Germinal center (tissue), 1 donor: ENCODE results near the gene RAD51B.
"Not testable (repeated sequence)": the region's sequence is repeated elsewhere in the genome, so short reads cannot be mapped to it uniquely, and the experiment has no call there.

Source experiments
- DNase-seq: peaks from one replicate; pipeline ENCODE4 v3.0.0; 2012; ENCODE audit warnings: mixed read lengths, low spot score

The RAD51B gene

DNA sequence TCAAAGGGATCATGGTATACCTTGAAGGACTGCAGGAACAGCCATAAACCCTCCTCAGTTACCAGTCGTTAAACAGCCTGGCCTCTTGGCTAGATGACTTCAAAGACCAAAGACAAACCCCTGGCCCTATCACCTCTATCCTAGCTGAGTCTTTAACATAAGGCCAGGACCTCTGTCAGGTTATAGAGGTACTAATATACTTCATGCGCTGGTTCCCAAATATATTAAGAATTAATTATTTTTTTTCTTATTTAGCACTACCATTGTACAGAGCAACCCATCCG lies 459.8 kb downstream of the RAD51B start:
- DNase-seq, result no peak

DNA sequence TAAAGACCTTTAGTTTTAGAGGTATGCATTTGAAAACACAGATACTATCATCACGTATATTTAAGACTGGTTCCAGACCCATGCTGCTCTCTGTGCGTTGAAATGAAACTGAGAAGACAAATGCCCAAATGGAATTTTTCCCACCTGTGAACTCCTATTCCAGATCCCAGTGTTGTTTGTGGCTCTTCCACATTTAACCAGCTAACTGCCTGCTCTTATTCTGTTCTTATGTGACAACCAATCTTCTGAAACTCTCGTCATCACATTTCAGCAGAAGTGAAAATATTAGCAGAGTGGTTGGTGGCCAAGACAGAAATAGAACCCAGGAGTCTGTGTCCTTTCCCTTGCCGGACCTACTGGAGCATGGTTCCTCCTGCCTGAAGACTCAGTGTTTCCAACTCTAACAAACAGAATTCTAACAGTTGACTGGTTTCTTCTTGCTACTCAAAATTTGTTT lies 460.2 kb downstream of the RAD51B start:
- peak; percentile 48 for DNase-seq

DNA sequence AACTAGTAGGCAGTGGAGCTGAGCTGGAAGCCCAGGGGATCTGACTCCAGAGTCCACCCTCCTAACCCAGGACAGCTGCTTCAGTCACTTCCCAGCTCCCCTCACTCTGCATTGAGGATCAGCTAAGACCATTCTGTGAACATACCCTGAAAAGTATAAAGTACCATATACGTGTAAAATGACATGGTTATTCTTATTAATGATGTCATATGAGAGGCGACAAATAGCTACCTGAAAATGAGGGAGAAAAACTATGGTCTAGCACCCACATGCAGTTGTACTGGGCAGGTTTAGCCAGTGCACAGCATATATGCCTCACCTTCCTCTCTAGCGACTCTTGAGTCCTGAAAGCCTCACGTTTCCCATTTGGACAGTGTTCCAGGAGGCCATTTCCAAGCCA lies 461.9 kb downstream of the RAD51B start:
- no peak for DNase-seq

DNA sequence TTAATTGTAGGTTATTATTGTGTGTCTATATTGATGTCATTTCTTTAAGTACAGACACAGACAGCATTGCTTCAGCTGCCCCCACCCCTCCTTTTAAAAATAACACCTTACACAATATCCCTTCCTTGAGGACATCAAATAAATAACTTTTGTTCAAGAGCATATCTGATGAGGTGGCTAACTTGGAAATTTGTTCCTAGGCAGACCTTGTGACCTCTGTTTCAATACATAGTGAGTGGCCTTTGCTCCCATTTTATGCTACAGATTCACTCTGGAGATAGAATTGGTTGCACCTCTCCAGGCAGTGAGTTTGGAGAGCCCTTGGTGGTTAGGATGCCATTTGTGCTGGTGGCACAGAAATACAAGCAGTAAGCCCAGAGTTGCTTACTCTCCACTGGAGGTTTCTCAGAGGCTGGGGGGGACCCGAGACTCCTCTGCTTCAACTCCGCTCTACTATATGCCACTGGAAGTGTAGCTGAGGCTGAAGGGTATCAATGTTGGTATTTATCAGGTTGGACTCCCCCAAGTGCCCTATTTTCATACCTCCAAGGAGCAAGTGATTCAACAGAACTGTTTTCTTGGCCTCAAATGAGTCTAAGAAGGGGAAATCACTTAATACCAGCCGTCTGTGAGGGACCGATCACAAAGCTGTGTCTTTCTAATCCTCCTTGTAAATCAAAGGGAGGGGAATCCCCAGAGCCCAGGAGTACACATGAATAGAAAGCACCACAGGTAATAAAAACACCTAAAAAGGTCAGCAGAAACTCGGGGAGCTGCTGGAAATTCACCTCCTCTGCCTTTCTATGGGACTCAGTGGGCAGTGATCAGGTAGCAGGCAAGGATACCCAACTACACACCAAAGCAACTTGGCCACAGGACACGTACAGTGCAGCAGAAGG lies 463.1 kb downstream of the RAD51B start:
- DNase-seq, result no peak

DNA sequence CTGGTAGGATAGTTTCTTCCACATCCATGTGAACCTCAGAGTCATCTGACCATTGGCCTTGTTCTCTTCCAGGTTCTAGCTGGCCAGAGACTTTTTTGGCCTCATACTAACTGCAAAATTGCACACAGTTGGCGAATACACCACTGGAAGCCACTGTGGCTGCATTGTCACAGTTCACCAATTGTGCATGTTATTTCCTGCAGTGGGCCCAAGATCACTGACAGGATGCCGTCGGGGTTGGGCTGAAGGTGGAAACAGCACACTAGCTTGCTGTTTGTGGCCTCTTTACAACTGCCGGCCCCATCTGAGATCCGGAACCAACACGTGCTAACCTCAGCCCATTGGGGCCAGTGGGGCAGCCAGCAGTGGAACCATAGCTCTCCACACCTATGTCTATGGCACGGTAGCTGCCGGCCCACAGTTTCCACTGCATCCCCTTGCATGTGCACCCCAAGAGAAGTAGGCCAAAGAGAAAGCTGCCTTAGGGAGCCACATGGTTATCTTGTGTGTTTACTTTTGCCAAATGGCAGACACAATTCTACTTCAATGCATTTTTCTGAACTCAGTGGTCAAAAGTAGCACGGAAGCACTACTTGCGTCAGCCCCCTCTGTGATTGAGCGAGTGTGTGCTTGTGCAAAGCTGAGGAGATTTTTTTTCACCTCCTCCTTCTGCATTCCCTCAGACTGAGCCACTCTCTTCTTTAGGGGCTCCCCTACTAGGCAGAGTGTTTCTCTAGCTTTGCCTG lies 464.0 kb downstream of the RAD51B start:
- DNase-seq, result peak; percentile 62

DNA sequence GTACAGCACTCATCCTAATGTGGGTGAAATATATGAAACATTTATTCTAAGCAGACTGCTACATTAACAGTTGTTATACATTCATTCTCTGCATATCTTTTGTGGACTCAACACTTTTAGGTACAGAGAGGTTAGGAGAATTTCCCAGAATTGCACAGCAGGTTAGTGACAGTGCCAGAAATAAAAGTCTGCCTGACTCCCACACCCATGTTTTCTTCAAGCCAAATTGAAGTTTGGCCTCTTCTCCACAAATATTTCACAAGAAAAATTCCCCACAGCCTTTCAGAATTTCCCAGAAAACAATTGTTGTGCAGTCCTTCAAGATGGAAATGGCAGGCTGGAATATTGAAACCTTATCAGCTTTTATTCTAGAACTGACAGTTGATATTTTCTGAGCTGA lies 464.8 kb downstream of the RAD51B start:
- no peak for DNase-seq

DNA sequence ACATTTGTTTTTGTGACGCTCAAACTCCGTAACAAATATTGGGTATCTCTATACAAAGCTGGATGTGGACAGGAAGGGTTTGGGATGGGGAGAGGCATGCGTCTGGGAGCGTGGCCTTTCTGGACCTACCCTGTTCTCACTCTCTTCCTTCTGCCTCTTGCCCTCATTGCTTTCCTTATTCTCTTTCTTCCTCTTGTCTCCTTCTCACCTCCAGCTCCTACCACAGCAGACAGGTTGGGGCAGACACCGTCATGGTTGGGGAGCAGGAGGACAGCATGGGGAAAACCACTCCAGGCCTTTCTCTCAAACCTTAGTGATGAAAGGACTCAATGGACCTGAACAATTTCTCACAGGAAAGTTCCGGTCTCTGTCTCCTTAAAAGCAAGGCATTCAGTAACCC lies 465.3 kb downstream of the RAD51B start:
- no peak for DNase-seq

DNA sequence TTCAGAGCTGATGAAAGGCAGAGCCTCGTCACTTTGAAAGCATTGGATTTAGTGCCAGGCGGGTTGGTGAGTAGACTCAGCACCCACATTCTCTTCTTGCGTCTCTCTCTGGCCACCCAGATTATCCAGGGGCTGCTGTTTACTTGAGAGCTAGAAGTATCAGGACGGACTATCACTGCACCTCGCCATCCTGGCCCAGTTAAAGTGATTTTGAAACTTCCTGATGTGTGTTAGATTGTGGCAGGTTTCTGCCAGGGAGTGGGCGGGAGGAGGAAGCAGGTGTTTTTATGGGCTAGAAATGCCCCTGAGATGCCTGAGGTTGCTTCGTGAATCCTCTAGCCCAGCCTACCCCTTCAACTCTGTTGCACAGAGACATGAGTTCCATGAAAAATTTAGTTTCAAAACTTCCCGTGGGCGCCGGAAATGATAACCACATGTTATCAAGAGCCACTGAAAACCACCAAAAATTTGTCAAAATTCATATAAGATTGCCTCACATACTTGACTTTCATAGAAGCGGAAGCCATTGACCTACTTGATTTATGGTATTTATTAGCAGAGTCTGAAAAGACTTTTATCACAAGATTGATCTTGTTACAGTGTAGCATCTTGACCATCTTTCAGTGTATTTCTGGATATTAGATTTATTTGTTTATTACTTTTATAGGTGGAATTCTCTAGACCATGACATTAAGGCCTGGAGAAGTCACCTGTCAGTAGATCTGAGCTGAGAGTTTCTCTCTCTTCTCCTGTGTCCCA lies 466.0 kb downstream of the RAD51B start:
- DNase-seq, result peak; percentile 67

DNA sequence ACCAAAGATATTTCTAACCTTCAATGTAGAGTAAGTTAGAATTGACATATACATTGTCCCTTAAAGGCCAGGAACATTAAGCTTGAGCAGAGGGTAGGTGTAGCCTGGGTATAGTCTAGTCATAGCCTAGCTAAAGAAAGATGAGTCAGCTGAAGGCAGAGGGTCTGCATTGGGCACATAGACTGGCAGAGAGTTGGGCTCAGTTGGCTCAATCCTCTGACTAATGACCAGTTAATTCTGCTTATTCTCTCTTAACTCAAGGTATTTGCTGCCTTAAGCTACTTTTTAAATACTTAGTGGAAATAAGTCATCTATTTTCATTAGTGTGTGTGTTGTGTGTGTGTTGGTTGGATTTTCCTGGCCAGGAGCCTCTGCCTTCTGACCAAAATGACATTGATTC lies 467.1 kb downstream of the RAD51B start:
- DNase-seq, result no peak

DNA sequence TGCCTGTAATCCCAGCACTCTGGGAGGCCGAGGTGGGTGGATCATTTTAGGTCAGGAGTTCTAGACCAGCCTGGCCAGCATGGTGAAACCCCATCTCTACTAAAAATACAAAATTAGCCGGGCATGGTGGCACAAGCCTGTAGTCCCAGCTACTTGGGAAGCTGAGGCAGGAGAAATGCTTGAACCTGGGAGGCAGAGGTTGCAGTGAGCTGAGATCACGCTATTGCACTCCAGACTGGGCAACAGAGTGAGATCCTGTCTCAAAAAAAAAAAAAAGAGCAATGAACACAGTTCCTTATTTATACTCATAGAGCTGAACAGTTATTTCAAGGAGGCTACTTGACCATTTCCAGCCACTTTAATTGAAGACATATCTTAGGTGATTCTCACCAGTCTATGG lies 469.9 kb downstream of the RAD51B start:
- not testable (repeated sequence) for DNase-seq

DNA sequence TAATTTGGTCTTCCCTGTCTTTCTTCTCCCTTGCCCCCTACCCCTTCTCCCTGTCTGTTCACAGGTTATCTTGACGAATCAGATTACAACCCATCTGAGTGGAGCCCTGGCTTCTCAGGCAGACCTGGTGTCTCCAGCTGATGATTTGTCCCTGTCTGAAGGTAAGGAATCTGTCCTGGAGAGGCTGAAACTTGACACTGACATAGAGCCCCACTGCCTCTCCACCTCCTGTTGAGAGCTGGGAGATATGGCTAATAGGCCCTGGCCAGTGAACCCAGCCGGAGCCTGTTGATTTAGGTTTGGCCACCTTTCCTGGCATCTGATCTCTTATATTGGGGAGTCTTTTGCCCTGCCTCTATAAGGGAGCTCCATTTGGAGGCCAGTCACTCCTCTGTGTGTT lies 472.2 kb downstream of the RAD51B start:
- no peak for DNase-seq

DNA sequence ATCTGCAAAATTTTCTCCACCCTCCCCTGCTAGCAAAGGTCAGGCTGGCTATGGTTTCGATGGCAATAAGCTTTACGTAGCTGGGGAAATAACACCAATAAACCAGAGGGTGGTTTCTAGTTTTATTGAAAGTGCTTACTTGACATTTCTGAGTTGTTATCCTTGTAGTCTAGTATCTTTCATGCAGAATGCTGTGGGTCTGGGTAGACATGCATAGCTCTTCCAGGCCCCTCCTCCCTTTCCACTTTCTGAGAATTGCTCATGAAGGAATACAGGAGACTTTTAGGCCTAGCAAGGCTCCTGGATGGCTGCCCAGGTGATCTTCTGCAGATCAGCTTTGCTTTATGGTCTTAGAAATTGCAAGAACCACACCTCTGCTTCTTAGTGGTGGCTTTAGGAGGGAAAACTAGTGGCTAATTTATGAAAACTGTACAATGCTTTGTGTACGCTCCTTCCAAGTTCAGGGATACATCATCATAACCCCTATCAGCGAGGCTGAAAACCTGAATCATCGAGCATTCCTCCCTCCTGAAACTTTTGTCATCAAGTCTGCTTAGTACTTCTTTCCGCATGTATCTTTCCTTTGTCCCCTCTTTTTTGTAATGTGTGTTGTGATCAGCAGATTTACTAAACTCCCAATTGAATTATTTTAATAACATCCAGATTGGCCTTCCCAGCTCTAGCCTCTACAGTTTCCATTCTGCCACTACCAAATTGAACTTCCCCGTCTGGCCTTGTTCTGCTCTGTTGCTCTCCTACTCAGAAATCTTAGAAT lies 473.0 kb downstream of the RAD51B start:
- DNase-seq, result no peak

DNA sequence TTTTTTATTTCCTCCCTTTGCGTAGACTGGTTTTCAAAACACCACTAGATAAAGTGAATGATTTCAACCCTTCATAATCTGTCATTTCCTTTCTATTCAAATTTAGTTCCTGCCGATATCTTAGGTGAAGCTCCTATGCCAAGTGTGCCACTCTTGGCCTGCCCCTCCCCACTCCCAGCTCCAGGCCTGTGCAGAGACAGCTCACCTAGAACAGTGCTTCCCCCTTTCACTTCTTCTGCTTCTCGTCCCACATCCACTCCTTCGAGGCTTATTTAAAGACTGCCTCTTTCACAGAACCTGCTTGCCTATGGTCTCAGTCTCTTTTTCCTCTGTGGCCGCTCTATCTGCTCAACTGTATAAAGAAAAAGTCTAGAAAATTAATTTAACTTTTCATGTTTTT lies 473.8 kb downstream of the RAD51B start:
- DNase-seq, result peak; percentile 61

DNA sequence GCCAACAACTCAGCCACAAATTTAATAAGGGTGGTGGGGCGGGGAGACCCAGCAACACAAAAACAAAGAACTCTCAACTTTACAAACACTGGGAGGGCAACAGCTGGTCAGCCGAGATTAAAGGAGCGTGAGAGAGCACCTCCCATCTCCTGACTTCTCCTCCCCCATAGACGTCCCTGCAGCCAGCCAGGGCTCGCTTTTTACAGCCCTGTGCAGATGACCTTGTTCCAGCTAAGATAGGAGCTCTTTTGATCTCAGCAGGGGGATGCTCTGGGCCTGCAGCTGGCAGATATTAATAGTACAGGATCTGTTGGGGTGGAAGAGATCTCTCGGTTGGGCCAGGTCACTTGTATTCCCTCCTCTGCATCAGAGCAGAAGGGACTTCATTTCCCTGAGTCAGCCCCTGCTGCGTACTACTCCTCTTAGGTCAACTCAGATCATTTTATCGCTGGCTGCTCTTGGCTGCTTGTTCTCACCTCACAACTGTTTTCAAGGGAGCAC lies 475.8 kb downstream of the RAD51B start:
- no peak for DNase-seq

DNA sequence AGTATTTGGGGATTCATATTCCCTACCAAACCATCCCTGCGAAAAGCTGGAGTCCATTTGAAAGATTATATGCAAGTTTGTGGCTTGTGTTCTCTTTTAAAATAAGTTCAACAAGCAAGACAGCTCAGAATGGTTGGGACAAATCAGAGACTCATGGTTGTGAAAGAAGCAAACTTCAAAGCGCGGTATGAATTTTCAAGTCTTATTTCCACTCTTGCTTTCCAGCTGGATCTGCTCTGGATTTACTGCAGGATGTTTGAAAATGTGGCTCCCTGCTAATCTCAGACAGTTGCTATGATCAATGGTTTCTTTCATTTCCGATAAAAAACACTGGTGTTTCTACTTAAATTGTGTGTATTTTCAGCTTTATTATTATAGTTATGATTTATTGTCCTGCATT lies 477.5 kb downstream of the RAD51B start:
- DNase-seq, result no peak

DNA sequence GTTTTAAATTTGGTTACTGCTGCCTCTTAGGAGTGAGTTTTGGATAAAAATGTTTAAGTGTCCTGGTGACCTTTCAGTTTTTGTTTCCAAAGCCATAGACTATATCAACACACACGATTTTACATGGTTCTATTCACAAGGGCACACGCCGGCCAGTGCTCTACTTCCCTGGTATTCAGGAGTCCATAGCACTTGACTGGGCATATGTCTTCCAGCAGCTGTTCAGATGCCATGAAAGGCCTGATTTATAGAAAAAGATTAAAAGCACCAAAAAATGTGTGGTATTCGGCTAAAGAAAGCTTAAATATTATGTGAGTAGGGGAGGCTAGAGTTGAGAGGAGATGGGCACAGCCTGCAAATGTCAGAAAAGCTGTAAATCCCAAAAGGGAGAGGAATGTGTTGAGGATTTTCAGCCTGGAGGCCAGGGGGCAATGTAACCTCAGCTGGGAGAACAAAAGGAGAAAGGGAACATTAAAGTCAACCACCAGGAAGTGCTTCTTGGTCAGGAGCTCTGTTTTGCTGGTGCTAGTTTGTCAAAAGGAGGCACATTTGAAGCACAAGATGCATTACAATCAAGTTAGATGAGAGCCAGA lies 478.4 kb downstream of the RAD51B start:
- no peak for DNase-seq

DNA sequence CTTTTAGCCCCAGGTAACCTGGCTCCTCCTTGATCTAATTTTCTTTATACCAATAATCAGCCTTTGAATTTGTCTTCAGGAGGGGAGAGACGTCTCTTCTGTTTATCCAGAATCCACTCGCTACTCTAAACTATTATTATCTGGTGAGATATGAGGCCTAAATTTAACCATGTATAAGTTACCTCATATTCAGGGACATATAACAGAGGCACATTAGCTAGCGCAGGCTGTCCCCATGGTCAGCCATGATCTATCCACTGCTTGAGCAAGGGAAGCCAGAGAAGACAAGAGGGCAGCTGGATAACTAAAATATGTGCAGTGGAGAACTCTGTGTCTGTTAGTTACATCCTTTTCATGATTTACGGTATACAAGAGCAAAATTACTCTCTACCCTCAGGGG lies 481.0 kb downstream of the RAD51B start:
- DNase-seq, result no peak

DNA sequence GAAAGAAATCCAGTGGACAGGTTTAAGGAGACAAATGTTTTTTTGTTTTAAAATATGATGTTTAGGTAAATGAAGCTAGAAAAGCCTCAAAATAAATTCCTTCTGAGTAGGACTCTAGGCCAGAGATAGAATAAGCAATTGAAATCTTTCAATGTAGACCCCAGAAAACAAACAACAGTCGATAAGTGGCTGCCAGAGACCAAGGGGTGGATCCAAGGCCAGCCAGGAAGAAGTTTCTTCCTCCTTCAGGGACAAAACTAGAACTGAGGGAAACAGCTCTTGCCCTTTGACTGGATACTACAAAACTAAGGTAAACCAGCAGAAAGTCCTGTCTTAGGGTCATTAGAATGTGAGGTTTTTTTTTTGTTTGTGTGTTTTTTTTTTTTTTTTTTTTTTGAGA lies 481.6 kb downstream of the RAD51B start:
- no peak for DNase-seq

DNA sequence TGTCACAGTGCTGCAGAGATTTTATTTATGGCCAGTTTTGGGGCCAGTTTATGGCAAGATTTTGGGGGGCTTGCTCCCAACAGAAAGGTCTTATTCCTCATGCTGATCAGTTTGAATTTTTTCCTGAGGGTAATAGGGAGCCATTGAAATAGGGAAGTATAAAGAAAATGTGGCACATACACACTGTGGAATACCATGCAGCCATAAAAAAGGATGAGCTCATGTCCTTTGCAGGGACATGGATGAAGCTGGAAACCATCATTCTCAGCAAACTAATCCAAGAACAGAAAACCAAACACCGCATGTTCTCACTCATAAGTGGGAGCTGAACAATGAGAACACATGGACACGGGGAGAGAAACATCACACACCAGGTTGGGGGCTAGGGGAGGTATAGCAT lies 483.4 kb downstream of the RAD51B start:
- not testable (repeated sequence) for DNase-seq

DNA sequence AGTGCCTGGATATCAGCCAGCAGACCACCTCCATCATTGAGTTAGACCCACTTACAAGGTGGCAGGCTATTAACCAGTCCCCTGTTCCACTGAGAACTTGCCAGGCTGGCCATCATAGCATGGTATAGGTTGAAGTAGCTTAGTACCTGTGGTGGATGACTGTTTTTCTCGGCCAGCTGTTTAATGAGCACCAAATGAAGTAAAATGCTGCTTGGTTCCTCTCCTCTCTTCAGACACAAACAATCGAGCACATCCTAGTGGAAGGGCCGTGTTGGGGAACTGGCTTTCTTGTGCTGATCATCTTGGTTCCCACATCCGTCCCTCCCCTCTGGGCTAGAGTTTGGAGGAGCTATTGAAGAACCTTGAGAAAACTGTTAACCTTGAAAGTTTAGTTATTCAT lies 486.2 kb downstream of the RAD51B start:
- no peak for DNase-seq

DNA sequence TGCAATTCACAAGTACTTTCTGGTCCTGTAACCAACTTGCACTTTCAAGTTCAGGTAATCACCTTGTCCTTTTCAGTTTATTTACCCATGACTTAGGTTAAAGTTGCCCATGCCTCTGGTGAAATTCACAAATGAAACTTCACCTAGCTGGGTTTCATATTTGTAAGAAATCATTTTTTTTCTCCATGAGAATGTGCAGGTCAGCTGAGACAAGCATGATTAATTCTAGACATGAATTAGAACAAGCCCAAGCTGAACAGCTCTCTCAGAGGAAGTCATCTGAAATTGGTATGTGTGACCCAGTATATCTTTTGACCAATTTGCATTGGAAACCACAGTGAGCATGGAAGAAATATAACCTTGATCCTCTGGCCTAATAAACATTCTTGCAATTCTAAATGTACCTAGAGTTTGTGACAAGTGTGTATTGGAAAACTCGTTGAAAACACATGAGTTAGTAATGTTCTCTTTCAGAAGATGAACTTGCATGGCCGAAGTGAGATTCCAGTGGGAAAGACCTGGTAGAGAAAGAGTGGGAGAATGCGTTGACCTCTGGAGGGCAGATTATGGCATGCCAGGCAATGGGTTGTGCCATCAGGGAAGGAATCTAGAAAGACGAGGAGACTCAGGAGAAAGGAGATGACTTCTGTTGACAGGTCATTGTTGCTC lies 486.8 kb downstream of the RAD51B start:
- peak; percentile 16 for DNase-seq
